Uterus (tissue), 4 donors: ENCODE results near the gene CLDND2. TPM values are rescaled to one million over a fixed set of nuclear protein-coding genes. Genes with fewer than 3 reads are reported as not detected.

Experiments used
- DNase-seq, 2 donors: peaks; one replicate each; pipeline ENCODE4 v3.0.0-alpha.2; 2019 to 2020
- H3K27ac ChIP-seq, 2 donors: fragments of 200-600 bp; sonication (generic); 1 replicate in 1 of 2; 2 replicates in 1 of 2; pipeline ENCODE4 v1.5.1; 2016 to 2018
- H3K27me3 ChIP-seq, 2 donors: fragments of 200-600 bp; sonication (generic); one replicate each; pipeline ENCODE4 v1.5.1; 2018 to 2019; ENCODE audit warnings: control low read depth in 1 of 2
- H3K36me3 ChIP-seq, 2 donors: fragments of 200-600 bp; sonication (generic); one replicate each; pipeline ENCODE4 v1.5.1; 2019; ENCODE audit warnings: control low read depth in 1 of 2
- H3K4me1 ChIP-seq, 2 donors: fragments of 200-600 bp; sonication (generic); one replicate each; pipeline ENCODE4 v1.5.1; 2018 to 2019; ENCODE audit warnings: control low read depth in 1 of 2
- H3K4me3 ChIP-seq, 2 donors: fragments of 200-600 bp; sonication (generic); 1 replicate in 1 of 2; 2 replicates in 1 of 2; pipeline ENCODE4 v1.5.1; 2018 to 2019; ENCODE audit warnings: mild to moderate bottlenecking in 1 of 2
- H3K9me3 ChIP-seq, 2 donors: fragments of 200-600 bp; sonication (generic); one replicate each; pipeline ENCODE4 v1.5.1; 2019; ENCODE audit warnings: control low read depth in 1 of 2
- POLR2A ChIP-seq, 2 donors: fragments of 450-650 bp; IDR thresholded peaks; one replicate each; pipeline ENCODE4 v1.6.1; 2016; ENCODE audit warnings: antibody characterized with exemption in 2 of 2, mild to moderate bottlenecking in 1 of 2, moderate library complexity in 1 of 2
- intact Hi-C: fragments of 100-400 bp; cut with DNase I; formaldehyde crosslinking; loops from one replicate; pipeline ENCODE4 v1.15.1; 2023; ENCODE audit warnings: low total_unique reads
- total RNA-seq, 4 donors: library from RNA; depleted of rRNA in 3 of 4; stranded (reverse); fragments of >200 nt in 3 of 4; gene quantifications; one replicate each; pipeline versions ENCODE4 v1.1.0 to v1.2.4, GENCODE V29; 2014 to 2023
- TF ChIP-seq, protein P1 (sequence below), 4 experiments: fragments of 200-600 bp in 2 of 4; fragments of 450-650 bp in 2 of 4; sonication (generic) in 2 of 4; IDR thresholded peaks; one replicate each; pipeline ENCODE4 v1.5.1; 2016 to 2019; ENCODE audit warnings: antibody characterized with exemption in 4 of 4, mild to moderate bottlenecking in 2 of 4, moderate library complexity in 1 of 4
- donor health status: DM: yes; HTN: yes; CAD: no.

CLDND2 gene
- total RNA-seq, 4 donors from 2014 or later = 1.2 TPM; not detected in 3

- Histone ChIP-seq H3K4me3 (no peak overlapping the region), H3K9me3 (no peaks in the 10 kb centered on the region), H3K4me1 (no peaks in the 10 kb centered on the region), H3K27ac (no peak overlapping the region), H3K36me3 (no peaks in the 10 kb centered on the region), H3K27me3 (no peaks in the 10 kb centered on the region)
- TF ChIP-seq, protein P1, sequence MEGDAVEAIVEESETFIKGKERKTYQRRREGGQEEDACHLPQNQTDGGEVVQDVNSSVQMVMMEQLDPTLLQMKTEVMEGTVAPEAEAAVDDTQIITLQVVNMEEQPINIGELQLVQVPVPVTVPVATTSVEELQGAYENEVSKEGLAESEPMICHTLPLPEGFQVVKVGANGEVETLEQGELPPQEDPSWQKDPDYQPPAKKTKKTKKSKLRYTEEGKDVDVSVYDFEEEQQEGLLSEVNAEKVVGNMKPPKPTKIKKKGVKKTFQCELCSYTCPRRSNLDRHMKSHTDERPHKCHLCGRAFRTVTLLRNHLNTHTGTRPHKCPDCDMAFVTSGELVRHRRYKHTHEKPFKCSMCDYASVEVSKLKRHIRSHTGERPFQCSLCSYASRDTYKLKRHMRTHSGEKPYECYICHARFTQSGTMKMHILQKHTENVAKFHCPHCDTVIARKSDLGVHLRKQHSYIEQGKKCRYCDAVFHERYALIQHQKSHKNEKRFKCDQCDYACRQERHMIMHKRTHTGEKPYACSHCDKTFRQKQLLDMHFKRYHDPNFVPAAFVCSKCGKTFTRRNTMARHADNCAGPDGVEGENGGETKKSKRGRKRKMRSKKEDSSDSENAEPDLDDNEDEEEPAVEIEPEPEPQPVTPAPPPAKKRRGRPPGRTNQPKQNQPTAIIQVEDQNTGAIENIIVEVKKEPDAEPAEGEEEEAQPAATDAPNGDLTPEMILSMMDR (IDR thresholded peaks at IDR 0.05) = no peak
- TF ChIP-seq POLR2A (IDR thresholded peaks at IDR 0.05) = no peak
- DNase-seq = no peak
- intact Hi-C loops = no loop called here
Observed at GRCh38 chr19:51337141-51337860, 31.5 kb downstream of the CLDND2 start.

DNA sequence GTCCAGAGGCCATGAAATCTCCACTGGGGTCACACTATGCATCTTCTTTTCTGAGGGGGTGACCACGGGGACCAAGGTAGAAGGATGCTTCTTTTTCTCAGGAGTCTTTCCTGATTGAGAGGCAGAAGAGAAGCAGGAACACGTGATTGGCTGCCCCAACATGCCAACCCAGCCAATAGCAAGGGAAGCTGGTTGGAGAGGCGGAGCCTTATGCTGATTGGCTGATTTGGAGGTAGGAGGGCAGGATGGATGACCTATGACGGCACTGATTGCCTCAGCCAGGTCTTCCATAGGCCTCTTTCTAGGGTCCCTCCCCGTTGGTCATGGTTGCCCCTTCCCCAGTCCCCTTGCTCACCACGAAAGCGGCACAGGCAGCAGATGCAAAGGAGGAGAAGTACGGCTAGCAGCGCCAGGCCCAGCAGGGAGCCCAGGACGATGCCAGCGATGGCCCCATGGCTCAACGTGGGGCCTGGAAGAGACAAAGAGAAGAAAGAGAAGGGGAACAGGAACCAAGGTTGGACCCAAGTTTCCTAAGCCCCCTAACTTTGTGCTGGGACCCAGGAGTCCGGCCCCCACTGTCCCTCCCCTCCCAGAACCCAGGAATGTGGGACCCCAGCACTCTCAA lies 34.9 kb downstream of the CLDND2 start:
- no peak overlapping the region for H3K27ac ChIP-seq
- no peak for TF ChIP-seq POLR2A (IDR thresholded peaks at IDR 0.05)
- TF ChIP-seq, protein P1 (IDR thresholded peaks at IDR 0.05) = no peak
- intact Hi-C loops = no loop called here
- no peak for DNase-seq
- H3K4me3 ChIP-seq = no peak overlapping the region
- no peaks in the 10 kb centered on the region for H3K4me1 ChIP-seq
- H3K27me3 ChIP-seq = peaks cover 0 to 12% of the 10 kb centered on the region in 2 donors
- H3K9me3 ChIP-seq = no peaks in the 10 kb centered on the region
- no peaks in the 10 kb centered on the region for H3K36me3 ChIP-seq

- Histone ChIP-seq H3K27me3 (peaks cover 0 to 34% of the 10 kb centered on the region in 2 donors), H3K36me3 (no peaks in the 10 kb centered on the region), H3K4me1 (no peaks in the 10 kb centered on the region), H3K9me3 (no peaks in the 10 kb centered on the region), H3K27ac (no peak overlapping the region), H3K4me3 (no peak overlapping the region)
- DNase-seq = no peak
- intact Hi-C loops = no loop called here
- TF ChIP-seq POLR2A (IDR thresholded peaks at IDR 0.05) = no peak
- TF ChIP-seq, protein P1 (IDR thresholded peaks at IDR 0.05) = no peak
Observed at GRCh38 chr19:51331716-51332115, 37.1 kb downstream of the CLDND2 start.

GRCh38 chr19:51331193-51331592 lies 37.6 kb downstream of the CLDND2 start:
- Histone ChIP-seq H3K27ac (no peak overlapping the region), H3K4me3 (no peak overlapping the region), H3K4me1 (no peaks in the 10 kb centered on the region), H3K27me3 (peaks cover 0 to 36% of the 10 kb centered on the region in 2 donors), H3K36me3 (no peaks in the 10 kb centered on the region), H3K9me3 (no peaks in the 10 kb centered on the region)
- no peak for DNase-seq
- no peak for TF ChIP-seq POLR2A (IDR thresholded peaks at IDR 0.05)
- TF ChIP-seq, protein P1 (IDR thresholded peaks at IDR 0.05) = no peak
- intact Hi-C loops = no loop called here

DNA sequence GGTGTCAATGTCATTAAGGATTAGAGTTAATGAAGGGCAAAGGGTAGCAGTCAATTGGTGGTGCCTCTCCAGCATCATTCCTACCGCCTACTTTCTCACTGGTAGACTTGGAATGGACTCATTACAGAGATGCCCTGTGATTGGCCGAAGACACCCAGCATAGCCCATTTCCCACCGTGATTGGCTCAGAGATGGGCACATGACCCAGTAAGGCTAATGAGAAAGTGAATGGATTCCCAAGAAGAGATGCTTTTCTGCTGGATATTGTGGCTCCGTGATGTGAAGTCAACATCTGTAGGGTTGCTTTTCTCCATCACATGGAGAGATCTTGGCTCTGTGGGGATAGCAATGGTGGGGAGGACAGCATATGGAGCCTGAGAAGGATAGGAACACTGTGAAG lies 38.4 kb downstream of the CLDND2 start:
- intact Hi-C loops = no loop called here
- Histone ChIP-seq H3K27me3 (peaks cover 0 to 36% of the 10 kb centered on the region in 2 donors), H3K9me3 (no peaks in the 10 kb centered on the region), H3K4me3 (no peak overlapping the region), H3K36me3 (no peaks in the 10 kb centered on the region), H3K4me1 (no peaks in the 10 kb centered on the region), H3K27ac (no peak overlapping the region)
- no peak for DNase-seq
- TF ChIP-seq, protein P1 (IDR thresholded peaks at IDR 0.05) = no peak
- TF ChIP-seq POLR2A (IDR thresholded peaks at IDR 0.05) = no peak
